ENCODE data around the gene GLIS1.

GLIS1 gene

DNA sequence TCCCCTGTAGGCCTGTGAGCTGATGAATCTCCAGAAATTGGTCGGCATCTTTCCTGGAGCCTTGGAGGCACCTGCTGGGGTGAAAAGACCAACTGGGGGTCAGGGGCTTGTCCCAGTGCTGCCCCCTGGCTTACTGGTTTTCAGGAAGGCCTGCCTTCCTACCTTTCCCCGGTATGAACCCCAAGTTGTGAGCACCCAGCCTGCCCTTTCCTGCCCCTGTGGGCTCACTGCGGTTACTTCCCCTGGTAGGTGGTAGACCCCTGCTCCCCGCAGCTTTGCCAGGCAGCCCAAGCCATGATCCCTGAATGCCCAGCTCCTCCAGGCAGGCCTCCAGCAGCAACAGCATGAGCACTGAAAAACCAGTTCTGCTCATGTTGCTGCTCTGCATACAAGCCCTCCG is 269.6 kb downstream of the GLIS1 start:
- no peak for DNase-seq (ENCODE audit: low read depth)
- H3K4me3 ChIP-seq (ENCODE audit: low read depth, low read length) = no peak overlapping the region
- TF ChIP-seq, protein P1, sequence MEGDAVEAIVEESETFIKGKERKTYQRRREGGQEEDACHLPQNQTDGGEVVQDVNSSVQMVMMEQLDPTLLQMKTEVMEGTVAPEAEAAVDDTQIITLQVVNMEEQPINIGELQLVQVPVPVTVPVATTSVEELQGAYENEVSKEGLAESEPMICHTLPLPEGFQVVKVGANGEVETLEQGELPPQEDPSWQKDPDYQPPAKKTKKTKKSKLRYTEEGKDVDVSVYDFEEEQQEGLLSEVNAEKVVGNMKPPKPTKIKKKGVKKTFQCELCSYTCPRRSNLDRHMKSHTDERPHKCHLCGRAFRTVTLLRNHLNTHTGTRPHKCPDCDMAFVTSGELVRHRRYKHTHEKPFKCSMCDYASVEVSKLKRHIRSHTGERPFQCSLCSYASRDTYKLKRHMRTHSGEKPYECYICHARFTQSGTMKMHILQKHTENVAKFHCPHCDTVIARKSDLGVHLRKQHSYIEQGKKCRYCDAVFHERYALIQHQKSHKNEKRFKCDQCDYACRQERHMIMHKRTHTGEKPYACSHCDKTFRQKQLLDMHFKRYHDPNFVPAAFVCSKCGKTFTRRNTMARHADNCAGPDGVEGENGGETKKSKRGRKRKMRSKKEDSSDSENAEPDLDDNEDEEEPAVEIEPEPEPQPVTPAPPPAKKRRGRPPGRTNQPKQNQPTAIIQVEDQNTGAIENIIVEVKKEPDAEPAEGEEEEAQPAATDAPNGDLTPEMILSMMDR (IDR thresholded peaks at IDR 0.05; ENCODE audit: low read depth, low read length, missing control alignments) = no peak

GRCh38 chr1:53468374-53468773 is 270.6 kb downstream of the GLIS1 start:
- TF ChIP-seq, protein P1 (IDR thresholded peaks at IDR 0.05; ENCODE audit: low read depth, low read length, missing control alignments) = no peak
- no peak overlapping the region for H3K4me3 ChIP-seq (ENCODE audit: low read depth, low read length)
- no peak for DNase-seq (ENCODE audit: low read depth)

- no peak for DNase-seq (ENCODE audit: low read depth)
Observed at GRCh38 chr1:53467391-53467790, 271.6 kb downstream of the GLIS1 start.

DNA sequence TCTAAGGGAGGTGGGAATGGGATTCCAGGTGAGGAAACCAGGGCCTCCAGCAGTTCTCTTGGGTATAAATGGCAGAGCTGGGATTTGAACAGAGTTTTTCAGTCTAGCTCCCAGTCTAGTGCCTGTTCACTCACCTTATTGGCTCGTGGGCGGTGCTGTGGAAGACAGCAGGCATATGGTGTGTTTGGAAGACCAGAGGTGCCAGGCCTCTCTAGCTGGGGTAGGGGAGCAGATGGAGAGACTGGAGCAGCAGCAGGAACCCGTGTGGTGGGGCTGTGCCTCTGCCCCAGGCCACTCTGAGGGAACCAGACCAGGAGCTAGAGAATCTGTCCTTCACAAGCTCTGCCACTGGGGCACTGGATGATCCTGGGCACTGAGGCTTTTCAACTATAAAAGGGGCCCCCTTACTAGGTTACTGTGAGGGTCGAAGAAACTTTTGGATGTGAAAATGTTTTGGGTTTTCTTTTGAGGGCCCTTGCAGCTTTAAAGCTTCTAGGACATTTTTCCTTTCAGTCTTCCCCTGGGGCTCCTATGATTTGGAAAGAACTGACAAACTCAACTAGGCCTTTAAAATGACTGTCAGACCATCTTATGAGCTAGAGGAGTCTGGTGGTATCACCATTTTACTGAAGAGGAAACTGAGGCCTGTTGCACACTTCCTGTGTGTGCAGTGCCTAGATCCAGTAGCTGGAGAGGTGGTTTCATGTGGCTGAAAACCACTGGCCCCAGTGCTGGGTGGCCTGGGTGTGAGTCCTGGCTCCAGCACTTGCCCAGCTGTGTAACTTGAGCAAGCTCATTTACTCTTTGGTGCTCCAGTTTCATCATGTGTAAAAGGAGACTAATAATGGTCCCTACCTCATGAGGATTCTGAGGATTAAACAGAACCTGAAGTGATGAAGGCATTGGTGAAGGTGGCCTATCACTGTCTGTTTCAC is 273.7 kb downstream of the GLIS1 start:
- TF ChIP-seq, protein P1 (IDR thresholded peaks at IDR 0.05; ENCODE audit: low read depth, low read length, missing control alignments) = no peak
- H3K4me3 ChIP-seq (ENCODE audit: low read depth, low read length) = no peak overlapping the region
- no peak for DNase-seq (ENCODE audit: low read depth)

More at GRCh38 chr1:53467391-53467790, 271.6 kb downstream of the GLIS1 start:
- no peak overlapping the region for H3K4me3 ChIP-seq (ENCODE audit: low read depth, low read length)
- TF ChIP-seq, protein P1 (IDR thresholded peaks at IDR 0.05; ENCODE audit: low read depth, low read length, missing control alignments) = no peak

GRCh38 chr1:53463961-53464899 is 274.7 kb downstream of the GLIS1 start:
- TF ChIP-seq, protein P1 (IDR thresholded peaks at IDR 0.05; ENCODE audit: low read depth, low read length, missing control alignments) = no peak
- no peak for DNase-seq (ENCODE audit: low read depth)
- no peak overlapping the region for H3K4me3 ChIP-seq (ENCODE audit: low read depth, low read length)

DNA sequence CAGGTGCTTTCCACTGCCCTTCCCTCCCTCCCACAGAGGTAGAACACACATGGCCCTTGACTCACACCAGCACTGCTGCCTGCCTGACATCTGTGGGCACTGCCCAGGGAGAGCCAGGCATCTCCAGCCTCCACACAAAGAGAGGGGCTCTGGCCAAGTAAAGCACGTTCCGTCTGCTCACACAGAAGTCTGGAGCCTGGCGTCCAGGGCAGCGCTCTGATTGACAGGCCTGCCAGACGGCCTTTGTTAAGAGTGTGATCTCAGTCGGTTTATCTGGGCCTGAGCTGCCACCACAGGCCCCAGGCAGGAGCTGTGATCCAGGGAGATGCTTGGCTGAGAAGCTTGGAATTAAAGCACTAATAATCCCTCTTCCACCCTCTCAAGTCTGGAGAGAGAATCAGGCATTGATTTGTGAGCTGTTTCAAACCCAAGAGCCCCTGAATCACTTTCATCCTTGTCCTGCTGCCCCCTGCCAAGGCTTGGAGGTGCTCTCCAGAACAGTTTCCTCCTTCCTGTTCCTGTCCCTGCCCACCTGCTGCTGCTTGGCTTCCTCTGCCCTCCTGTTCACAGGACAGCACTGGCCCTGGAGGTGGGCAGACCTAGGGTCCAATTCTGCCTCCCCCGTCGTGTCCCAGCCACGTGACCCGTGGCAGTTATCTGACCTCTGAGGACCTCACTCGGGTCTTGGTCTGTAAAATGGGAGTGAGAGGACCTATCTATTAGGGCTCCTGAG is 276.0 kb downstream of the GLIS1 start:
- H3K4me3 ChIP-seq (ENCODE audit: low read depth, low read length) = no peak overlapping the region
- no peak for DNase-seq (ENCODE audit: low read depth)

More for the DNA sequence above, 276.0 kb downstream of the GLIS1 start:
- TF ChIP-seq, protein P1 (IDR thresholded peaks at IDR 0.05; ENCODE audit: low read depth, low read length, missing control alignments) = no peak
